Right cardiac atrium (tissue), 5 donors: ENCODE results near the gene MEGF9. TPM values are rescaled to one million over a fixed set of nuclear protein-coding genes. Genes with fewer than 3 reads are reported as not detected.

Experiments
- ATAC-seq, 2 donors: fragments of 200-7000 bp; cut with Tn5 transposase; one replicate each; pipeline versions ENCODE4 v1.8.0 to v1.9.1; 2020; ENCODE audit warnings: moderate library complexity in 2 of 2, mild to moderate bottlenecking in 1 of 2
- DNase-seq, 3 donors: peaks; one replicate each; pipeline ENCODE4 v3.0.0-alpha.2; 2020
- H3K27ac ChIP-seq: one replicate; pipeline ENCODE4 v1.5.1; 2013; ENCODE audit warnings: mild to moderate bottlenecking, low read length, control low read depth, moderate library complexity
- H3K27me3 ChIP-seq: one replicate; pipeline ENCODE4 v1.6.1; 2013; ENCODE audit not compliant: control insufficient read depth, insufficient read depth
- H3K4me1 ChIP-seq: one replicate; pipeline ENCODE4 v1.6.1; 2013; ENCODE audit warnings: low read length; ENCODE audit not compliant: control insufficient read depth, insufficient read depth
- H3K4me3 ChIP-seq: one replicate; pipeline ENCODE4 v1.5.1; 2013; ENCODE audit warnings: low read length, control low read depth
- H3K9me3 ChIP-seq: one replicate; pipeline ENCODE4 v1.6.1; 2013; ENCODE audit warnings: low read length; ENCODE audit not compliant: control insufficient read depth
- WGBS: extraction: QIAGEN DNeasy Blood & Tissue Kit; methylation state at CpG from one replicate; pipeline ENCODE4 v1.1.7; 2013; 5-methylcytosine and 5-hydroxymethylcytosine counted together
- intact Hi-C, 4 donors: fragments of 100-400 bp; cut with DNase I; formaldehyde crosslinking; loops; one replicate each; pipeline versions ENCODE4 v1.11.0 to v1.14.0; 2022 to 2023
- polyA plus RNA-seq: library from polyadenylated mRNA; stranded (reverse); fragments of 200-250 nt; gene quantifications from one replicate; pipeline ENCODE4 v1.2.3, GENCODE V29; 2013
- total RNA-seq, 4 donors: library from RNA; stranded (reverse); fragmentation: NEBNext Ultra II Directional; extraction: Animal tissue kit (Norgen Biotek cat#: 25700); gene quantifications; one replicate each; pipeline ENCODE4 v1.2.1, GENCODE V29; 2021
- donor health status: healthy with polysubstance abuse.
- donor health status: DM: no; HTN: yes; CAD: no.
- donor health status: DM: no; HTN: no; CAD: no.
- donor health status: DM: no; HTN: yes; CAD: no; lungs with severe emphysema.
- donor health status: DM: yes; HTN: yes; CAD: no.

The MEGF9 gene
- total and polyA plus RNA-seq, 5 donors: 6.2 to 15.1 (median 12.8) TPM

DNA sequence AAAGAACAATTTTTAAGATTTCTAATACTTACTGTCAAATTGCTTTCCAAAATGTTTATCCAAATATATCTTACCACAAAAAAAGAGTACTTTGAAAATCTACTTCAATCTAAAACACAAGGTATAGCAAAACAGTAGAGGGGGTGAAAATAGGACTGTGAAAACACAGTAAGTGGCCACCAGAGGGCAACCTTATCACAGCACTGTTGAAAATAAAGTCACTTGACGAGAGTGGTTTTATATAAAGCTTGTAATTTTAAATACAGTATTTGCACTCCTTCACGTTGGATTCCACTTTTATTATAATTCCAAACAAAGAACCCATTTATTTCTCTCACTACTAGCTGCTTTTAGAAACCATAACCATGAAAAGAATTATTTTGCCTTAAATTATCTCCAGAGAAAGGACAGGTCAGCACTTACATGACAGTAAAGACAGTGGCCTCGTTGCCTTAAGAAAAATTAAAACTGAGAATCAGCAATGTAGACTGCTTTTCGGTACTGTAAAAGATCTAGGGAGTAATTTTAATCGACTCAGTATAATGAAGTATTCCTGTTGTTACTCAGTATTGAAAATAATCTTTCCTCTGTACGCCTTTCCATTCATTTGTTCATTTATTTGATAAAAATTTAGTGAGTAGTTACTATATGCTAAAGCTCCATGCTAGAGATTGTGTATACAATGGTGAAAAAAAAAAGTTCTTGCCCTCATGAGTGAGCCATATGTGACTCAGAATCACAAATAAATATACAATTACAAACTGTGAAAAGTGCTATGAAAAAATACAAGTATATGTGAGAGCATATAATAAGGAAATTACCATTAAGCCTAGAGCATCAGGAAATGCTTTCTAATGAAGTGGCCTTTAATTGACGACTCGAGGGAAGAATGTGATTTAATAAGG, 94.3 kb downstream of the MEGF9 start:
- Histone ChIP-seq H3K4me3 (no peak overlapping the region), H3K4me1 (peaks cover 3% of the 10 kb centered on the region), H3K27ac (no peak overlapping the region), H3K27me3 (no peaks in the 10 kb centered on the region), H3K9me3 (no peaks in the 10 kb centered on the region)
- intact Hi-C loops: no loop called here
- DNase-seq (peak in 2 of 3 donors; percentile 25 to 49), ATAC-seq (peak; percentile 70 to 84)
- 46% methylated on average over 8 of the region's 8 CpGs for WGBS

DNA sequence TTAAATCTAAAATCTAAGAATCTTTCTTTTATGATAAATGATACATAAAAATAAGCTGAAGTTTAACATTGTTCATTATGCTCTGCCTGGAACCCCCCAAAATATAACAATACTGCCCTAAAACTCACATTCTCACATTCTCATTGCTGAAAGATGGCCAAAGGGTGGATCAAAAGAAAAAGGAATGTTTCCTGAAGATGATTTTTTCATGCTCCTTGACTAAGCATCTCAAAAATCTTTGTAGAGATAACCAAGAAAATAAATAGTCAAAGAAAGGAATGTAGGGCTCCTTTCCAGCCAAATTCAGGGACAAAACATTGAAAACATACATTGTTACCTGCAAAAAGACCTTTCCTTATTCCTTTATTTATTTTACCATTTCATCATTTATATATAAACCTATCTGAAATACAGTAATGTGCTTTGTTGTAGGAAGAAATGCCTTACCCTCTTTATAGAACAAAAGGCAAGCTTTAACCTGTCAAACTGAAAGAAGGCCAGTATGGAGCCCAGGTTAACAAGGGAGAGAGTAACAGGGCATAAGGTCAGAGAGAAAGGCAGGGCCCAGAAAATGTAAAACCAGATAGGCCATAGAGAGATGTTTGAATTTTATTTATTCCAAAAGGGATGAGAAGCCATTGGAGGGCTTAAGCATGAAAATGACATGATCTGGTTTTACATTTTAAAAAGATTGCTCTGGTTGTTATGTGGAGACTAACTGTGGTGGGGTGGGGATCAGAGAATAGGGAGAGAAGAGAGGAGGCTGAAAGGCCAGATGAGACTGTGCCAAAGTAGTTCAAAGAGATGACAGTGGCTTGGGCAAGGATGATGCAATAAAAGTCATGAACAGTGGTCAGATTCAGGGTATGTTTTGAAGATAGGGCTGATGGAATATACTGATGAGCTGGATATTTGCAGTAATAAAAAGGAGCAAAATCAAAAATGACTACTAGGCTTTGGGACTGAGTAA, 97.0 kb downstream of the MEGF9 start:
- Histone ChIP-seq H3K27ac (no peak overlapping the region), H3K4me3 (no peak overlapping the region), H3K4me1 (no peaks in the 10 kb centered on the region), H3K9me3 (no peaks in the 10 kb centered on the region), H3K27me3 (no peaks in the 10 kb centered on the region)
- intact Hi-C loops: no loop called here
- no peak for DNase-seq
- no peak for ATAC-seq

DNA sequence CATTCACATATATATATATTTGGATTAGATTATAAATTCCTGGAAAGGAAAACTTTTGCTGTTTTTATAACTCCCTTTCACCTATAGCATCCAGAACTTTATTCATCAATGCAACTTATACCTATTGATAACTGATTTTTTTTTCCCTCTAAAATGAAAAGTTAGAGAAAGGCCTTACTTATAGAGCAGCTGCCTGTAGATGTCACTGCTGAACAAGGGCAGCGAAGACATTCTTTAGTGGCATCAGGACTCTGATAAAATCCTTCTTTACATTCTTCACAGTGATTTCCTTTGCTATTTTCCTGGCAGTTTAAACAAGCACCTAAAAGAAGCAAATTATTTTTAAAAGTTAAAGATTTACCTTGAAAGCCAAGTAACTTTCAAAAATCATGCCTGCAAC, 102.1 kb downstream of the MEGF9 start:
- 94% methylated on average over 1 of the region's 1 CpG for WGBS
- H3K27ac ChIP-seq: no peak overlapping the region
- H3K4me3 ChIP-seq: no peak overlapping the region
- no peaks in the 10 kb centered on the region for H3K4me1 ChIP-seq
- H3K27me3 ChIP-seq: no peaks in the 10 kb centered on the region
- DNase-seq (no peak), ATAC-seq (no peak)
- H3K9me3 ChIP-seq: no peaks in the 10 kb centered on the region
- intact Hi-C loops: no loop called here

DNA sequence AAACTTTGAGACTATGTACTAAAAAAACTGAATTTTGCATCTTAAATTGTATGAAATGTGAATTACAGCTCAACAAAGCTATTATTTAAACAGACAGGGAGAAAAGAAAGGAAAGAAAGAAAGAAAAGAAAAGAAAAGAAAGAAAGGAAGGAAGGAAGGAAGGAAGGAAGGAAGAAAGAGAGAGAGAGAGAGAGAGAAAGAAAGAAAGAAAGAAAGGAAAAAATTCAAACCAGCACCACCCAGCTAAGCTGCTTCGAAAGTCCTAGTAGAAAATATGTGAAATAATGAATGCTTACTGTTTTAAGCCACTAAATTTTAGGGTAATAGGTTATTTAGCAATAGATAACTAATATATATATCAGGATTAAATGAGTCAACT, 102.6 kb downstream of the MEGF9 start:
- H3K4me3 ChIP-seq: no peak overlapping the region
- no peak for ATAC-seq
- intact Hi-C loops: no loop called here
- H3K4me1 ChIP-seq: no peaks in the 10 kb centered on the region
- no peak for DNase-seq
- no peak overlapping the region for H3K27ac ChIP-seq
- no peaks in the 10 kb centered on the region for H3K9me3 ChIP-seq
- 87% methylated on average over 1 of the region's 1 CpG for WGBS
- no peaks in the 10 kb centered on the region for H3K27me3 ChIP-seq

DNA sequence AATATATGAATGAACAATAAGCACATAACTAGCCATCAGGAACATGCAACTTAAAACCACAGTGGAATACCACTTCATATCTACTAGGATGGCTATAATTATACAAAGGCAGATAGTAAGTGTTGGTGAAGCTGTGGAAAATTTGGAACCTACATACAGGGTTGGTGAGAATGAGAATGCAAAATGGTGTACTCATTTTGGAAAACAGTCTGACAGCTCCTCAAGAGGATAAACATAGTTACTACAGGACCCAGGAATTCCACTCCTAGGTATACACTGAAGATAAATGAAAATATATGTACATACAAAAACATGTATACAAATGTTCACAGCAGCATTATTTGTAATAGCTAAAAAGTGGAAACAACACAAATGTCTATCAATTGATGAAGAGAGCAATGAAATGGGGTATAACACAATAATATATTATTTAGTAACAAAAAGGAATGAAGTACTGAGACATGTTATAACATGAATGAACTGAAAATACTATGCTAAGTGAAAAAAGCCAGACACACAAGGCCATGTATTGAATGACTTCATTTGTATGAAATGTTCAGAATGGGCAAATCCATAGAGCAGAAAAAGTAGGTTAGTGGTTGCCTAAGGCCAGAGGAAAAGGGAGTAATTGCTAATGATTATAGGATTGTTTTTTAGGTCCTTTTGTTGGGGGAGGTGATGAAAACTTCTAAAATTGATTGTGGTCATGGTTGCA, 103.1 kb downstream of the MEGF9 start:
- Histone ChIP-seq H3K27me3 (no peaks in the 10 kb centered on the region), H3K4me1 (no peaks in the 10 kb centered on the region), H3K4me3 (no peak overlapping the region), H3K27ac (no peak overlapping the region), H3K9me3 (no peaks in the 10 kb centered on the region)
- DNase-seq: no peak
- intact Hi-C loops: no loop called here
- ATAC-seq: no peak

DNA sequence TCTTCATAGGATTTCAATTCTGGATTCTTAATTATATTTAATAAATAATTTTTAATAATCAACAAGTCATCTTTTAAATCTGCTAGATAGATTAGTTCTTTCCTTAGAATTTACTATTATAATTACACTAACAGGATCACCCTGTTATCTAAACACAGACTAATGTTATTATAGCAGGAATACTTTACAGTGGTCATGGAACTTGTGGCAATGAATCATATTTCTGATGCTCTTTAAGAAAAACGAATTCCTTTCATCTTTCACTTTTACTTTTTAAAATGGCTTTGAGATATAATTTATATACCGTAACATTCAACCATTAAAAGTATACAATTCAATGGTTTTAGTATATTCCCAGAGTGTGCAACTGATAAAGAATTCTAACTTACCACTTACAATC, 104.6 kb downstream of the MEGF9 start:
- no peak overlapping the region for H3K27ac ChIP-seq
- no peaks in the 10 kb centered on the region for H3K4me1 ChIP-seq
- H3K9me3 ChIP-seq: no peaks in the 10 kb centered on the region
- 92% methylated on average over 2 of the region's 2 CpGs for WGBS
- no peak for ATAC-seq
- intact Hi-C loops: no loop called here
- no peak overlapping the region for H3K4me3 ChIP-seq
- H3K27me3 ChIP-seq: no peaks in the 10 kb centered on the region
- no peak for DNase-seq

DNA sequence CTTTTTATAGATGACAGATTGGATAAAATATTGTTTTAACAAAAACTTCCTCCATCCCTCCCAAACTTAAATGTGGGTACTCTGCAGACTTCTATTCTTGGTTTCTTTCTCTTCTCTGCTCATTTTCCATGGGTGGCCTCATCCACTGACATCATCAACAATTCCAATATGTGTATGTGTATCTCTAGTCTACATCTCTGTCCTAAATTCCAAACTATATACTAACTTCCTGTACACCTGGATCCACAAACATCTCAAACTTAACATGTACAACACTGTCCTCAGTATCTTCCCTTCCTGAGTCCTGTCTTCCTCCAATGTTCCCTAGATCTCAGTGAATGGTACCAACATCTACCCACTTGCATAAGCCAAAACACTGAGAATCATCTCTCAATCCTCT, 105.8 kb downstream of the MEGF9 start:
- no peaks in the 10 kb centered on the region for H3K27me3 ChIP-seq
- no peak for ATAC-seq
- H3K27ac ChIP-seq: no peak overlapping the region

DNA sequence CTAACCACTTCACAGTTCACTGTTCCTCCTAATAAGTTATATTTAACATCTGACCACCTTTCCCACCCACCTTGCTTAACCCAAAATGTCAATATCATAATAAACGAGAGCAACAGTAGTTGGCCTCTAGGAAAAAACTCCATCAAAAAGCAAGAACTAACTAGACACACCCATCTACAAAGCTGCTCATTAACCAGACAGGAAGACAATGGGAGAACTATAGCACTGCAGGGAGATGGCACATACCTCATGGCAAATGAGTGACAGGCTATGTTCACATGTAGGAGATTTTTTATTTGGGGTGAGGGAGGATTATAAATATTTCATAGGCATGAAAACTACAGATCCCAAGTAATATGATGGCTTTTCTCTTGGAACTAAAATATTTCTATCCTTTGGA, 110.7 kb downstream of the MEGF9 start:
- WGBS: 81% methylated on average over 1 of the region's 1 CpG
- DNase-seq (no peak), ATAC-seq (no peak)
- Histone ChIP-seq H3K27ac (no peak overlapping the region), H3K4me3 (no peak overlapping the region), H3K4me1 (no peaks in the 10 kb centered on the region), H3K27me3 (no peaks in the 10 kb centered on the region), H3K9me3 (no peaks in the 10 kb centered on the region)
- intact Hi-C loops: no loop called here

More for the DNA sequence above, 105.8 kb downstream of the MEGF9 start:
- intact Hi-C loops: no loop called here
- no peaks in the 10 kb centered on the region for H3K4me1 ChIP-seq
- no peak overlapping the region for H3K4me3 ChIP-seq
- no peaks in the 10 kb centered on the region for H3K9me3 ChIP-seq
- DNase-seq: no peak

DNA sequence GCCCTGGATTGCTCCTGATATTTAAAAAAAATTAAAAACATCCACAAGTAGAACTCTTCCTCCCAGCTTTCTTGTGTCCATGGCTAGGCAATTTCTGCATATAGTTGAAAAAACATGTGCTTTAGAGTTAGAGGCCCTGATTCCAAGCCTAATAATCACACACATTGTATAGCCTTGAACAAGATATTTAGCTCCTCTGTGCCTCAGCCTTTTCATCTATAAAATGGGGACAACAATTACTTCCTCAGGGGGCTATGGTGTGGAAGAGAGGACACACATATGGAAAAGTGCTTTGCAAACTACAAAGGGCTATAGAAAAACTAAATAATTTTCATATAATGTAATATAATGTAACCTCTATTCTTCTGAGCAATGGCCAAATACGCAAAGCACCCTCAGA, 111.3 kb downstream of the MEGF9 start:
- no peak for ATAC-seq
- WGBS: 94% methylated on average over 1 of the region's 1 CpG
- DNase-seq: no peak
- no peak overlapping the region for H3K4me3 ChIP-seq
- intact Hi-C loops: no loop called here
- no peak overlapping the region for H3K27ac ChIP-seq
- no peaks in the 10 kb centered on the region for H3K4me1 ChIP-seq
- no peaks in the 10 kb centered on the region for H3K27me3 ChIP-seq
- H3K9me3 ChIP-seq: no peaks in the 10 kb centered on the region

DNA sequence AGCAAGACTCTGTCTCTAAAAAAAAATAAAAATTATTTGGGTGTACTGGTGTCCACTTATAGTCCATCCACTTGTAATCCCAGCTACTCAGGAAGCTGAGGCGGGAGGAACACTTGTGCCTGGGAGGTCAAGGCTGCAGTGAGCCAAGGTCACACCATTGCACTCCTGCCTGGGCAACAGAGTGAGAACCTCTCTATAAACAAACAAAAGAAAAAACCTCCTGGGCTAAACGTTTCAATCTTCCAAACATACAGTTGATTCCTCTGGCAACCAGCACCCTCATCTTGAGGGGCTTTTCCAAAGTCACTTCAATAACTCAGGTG, 120.4 kb downstream of the MEGF9 start:
- ATAC-seq: no peak
- WGBS: 40% methylated on average over 2 of the region's 2 CpGs
- Histone ChIP-seq H3K27me3 (no peaks in the 10 kb centered on the region), H3K4me3 (no peak overlapping the region), H3K4me1 (no peaks in the 10 kb centered on the region), H3K9me3 (no peaks in the 10 kb centered on the region), H3K27ac (no peak overlapping the region)
- intact Hi-C loops: no loop called here
- DNase-seq: no peak
